Fibroblast of lung (primary cell): ENCODE measurements around the gene RHBDD3. TPM values are rescaled to one million over a fixed set of nuclear protein-coding genes. Genes with fewer than 3 reads are reported as not detected.

Experiments
- DNase-seq, 2 donors: peaks; one replicate each; pipeline versions ENCODE4 v3.0.0 to v3.0.0-alpha.2; 2010; ENCODE audit warnings: low read depth in 2 of 2
- H2AFZ ChIP-seq: 2 replicates; pipeline ENCODE4 v1.5.1; 2012; ENCODE audit warnings: low read length, control low read depth, inconsistent platforms
- H3K27ac ChIP-seq: 2 replicates; pipeline ENCODE4 v1.5.1; 2011; ENCODE audit warnings: low read length, control low read depth; ENCODE audit not compliant: insufficient read depth
- H3K27me3 ChIP-seq: 2 replicates; pipeline ENCODE4 v1.5.1; 2011; ENCODE audit warnings: mild to moderate bottlenecking, low read length; ENCODE audit not compliant: control insufficient read depth, insufficient read depth
- H3K36me3 ChIP-seq: 2 replicates; pipeline ENCODE4 v1.5.1; 2011; ENCODE audit warnings: low read length; ENCODE audit not compliant: control insufficient read depth, insufficient read depth
- H3K4me1 ChIP-seq: 2 replicates; pipeline ENCODE4 v1.5.1; 2011; ENCODE audit warnings: low read length; ENCODE audit not compliant: control insufficient read depth, insufficient read depth; ENCODE audit errors: extremely low read depth
- H3K4me2 ChIP-seq: 2 replicates; pipeline ENCODE4 v1.5.1; 2011; ENCODE audit warnings: low read length, control low read depth; ENCODE audit not compliant: insufficient read depth; ENCODE audit errors: extremely low read depth
- H3K4me3 ChIP-seq, 4 experiments: fragments of 200-600 bp in 1 of 4; sonication (generic) in 1 of 4; replicated peaks in 1 of 4; 2 replicates each; pipeline ENCODE4 v1.5.1; 2011 to 2016; ENCODE audit warnings: low read length in 4 of 4, low read depth in 3 of 4, mild to moderate bottlenecking in 3 of 4, control low read depth in 2 of 4, inconsistent platforms in 1 of 4, mixed read lengths in 1 of 4; ENCODE audit not compliant: insufficient read depth in 1 of 4; ENCODE audit errors: control extremely low read depth in 1 of 4
- H3K79me2 ChIP-seq: 2 replicates; pipeline ENCODE4 v1.5.1; 2012; ENCODE audit warnings: mild to moderate bottlenecking, low read length, inconsistent platforms; ENCODE audit not compliant: control insufficient read depth, insufficient read depth
- H3K9ac ChIP-seq: 2 replicates; pipeline ENCODE4 v1.5.1; 2011; ENCODE audit warnings: mild to moderate bottlenecking, low read length, control low read depth; ENCODE audit not compliant: insufficient read depth
- H3K9me3 ChIP-seq: 2 replicates; pipeline ENCODE4 v1.5.1; 2012; ENCODE audit warnings: low read depth, low read length; ENCODE audit not compliant: control insufficient read depth, insufficient read depth
- H4K20me1 ChIP-seq: 2 replicates; pipeline ENCODE4 v1.5.1; 2011; ENCODE audit warnings: low read length; ENCODE audit not compliant: control insufficient read depth, insufficient read depth; ENCODE audit errors: extremely low read depth
- CTCF ChIP-seq, 2 donors: IDR thresholded peaks in 1 of 2; conservative IDR thresholded peaks in 1 of 2; 1 replicate in 1 of 2; 2 replicates in 1 of 2; pipeline ENCODE4 v1.5.1; 2011 to 2012; ENCODE audit warnings: low read length in 2 of 2, control low read depth in 1 of 2, inconsistent platforms in 1 of 2, low read depth in 1 of 2, mild to moderate bottlenecking in 1 of 2
- EZH2 ChIP-seq: IDR thresholded peaks from 2 replicates; pipeline ENCODE4 v1.5.1; 2012; ENCODE audit warnings: low read length, control low read depth, mild to moderate bottlenecking; ENCODE audit errors: missing control alignments
- polyA plus RNA-seq, 2 donors: library from polyadenylated mRNA; depleted of rRNA in 1 of 2; stranded (reverse) in 1 of 2; unstranded in 1 of 2; fragments of >200 nt; gene quantifications; 2 replicates each; pipeline ENCODE4 v1.2.1, GENCODE V29; 2011 to 2012; ENCODE audit warnings: missing spikeins in 1 of 2
- total RNA-seq: library from RNA; depleted of rRNA; stranded (reverse); fragments of >200 nt; gene quantifications from 2 replicates; pipeline ENCODE4 v1.2.1, GENCODE V29; 2014

RHBDD3 gene
- total and polyA plus RNA-seq, 2 donors (not counting 1 experiment from before 2014, with no cell fraction given): 7.2 to 20.6 TPM

GRCh38 chr22:29214232-29214631, 53.5 kb downstream of the RHBDD3 start:
- Histone ChIP-seq H3K9me3 (no peaks in the 10 kb centered on the region), H2AFZ (no peak overlapping the region), H3K27ac (no peak overlapping the region), H3K36me3 (no peaks in the 10 kb centered on the region), H3K4me1 (no peaks in the 10 kb centered on the region), H3K79me2 (no peaks in the 10 kb centered on the region), H4K20me1 (no peaks in the 10 kb centered on the region), H3K27me3 (peaks cover 8% of the 10 kb centered on the region), H3K4me3 (no peak overlapping the region), H3K4me2 (no peak overlapping the region), H3K9ac (no peak overlapping the region)
- TF ChIP-seq EZH2 (no peak), CTCF (conservative IDR thresholded peaks at IDR 0.05 in 1 of 2, IDR thresholded peaks at IDR 0.05 in 1 of 2; ENCODE audit: low read depth in 1 of 2, low read length in 2 of 2) (no peak)
- no peak for DNase-seq

- Histone ChIP-seq H3K79me2 (no peaks in the 10 kb centered on the region), H3K4me3 (no peak overlapping the region), H4K20me1 (no peaks in the 10 kb centered on the region), H3K27ac (no peak overlapping the region), H3K4me1 (no peaks in the 10 kb centered on the region), H2AFZ (no peak overlapping the region), H3K9ac (no peak overlapping the region), H3K4me2 (no peak overlapping the region), H3K36me3 (no peaks in the 10 kb centered on the region), H3K9me3 (no peaks in the 10 kb centered on the region), H3K27me3 (peaks cover 7% of the 10 kb centered on the region)
- no peak for DNase-seq
- TF ChIP-seq EZH2 (no peak), CTCF (conservative IDR thresholded peaks at IDR 0.05 in 1 of 2, IDR thresholded peaks at IDR 0.05 in 1 of 2; ENCODE audit: low read depth in 1 of 2, low read length in 2 of 2) (no peak)
These were observed 54.3 kb downstream of the RHBDD3 start for GRCh38 chr22:29213493-29213892.

DNA sequence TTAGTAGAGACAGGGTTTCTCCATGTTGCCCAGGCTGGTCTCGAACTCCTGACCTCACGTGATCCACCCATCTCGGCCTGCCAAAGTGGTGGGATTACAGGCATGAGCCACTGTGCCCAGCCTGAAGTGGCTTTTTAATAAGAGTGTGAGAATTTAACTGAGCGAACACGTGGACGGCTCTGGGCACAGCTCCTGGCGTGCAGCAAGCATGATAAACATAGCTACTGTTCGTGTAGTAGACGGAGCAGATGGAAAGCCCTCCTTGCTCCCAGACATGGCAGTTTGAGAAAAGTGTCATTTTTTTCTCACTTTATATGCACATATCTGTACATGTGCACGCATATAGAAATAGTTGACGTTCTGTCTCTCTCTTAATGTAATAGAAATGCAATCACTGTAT, 55.0 kb downstream of the RHBDD3 start:
- H2AFZ ChIP-seq: no peak overlapping the region
- no peak overlapping the region for H3K4me2 ChIP-seq
- TF ChIP-seq CTCF (conservative IDR thresholded peaks at IDR 0.05 in 1 of 2, IDR thresholded peaks at IDR 0.05 in 1 of 2; ENCODE audit: low read depth in 1 of 2, low read length in 2 of 2) (no peak), EZH2 (no peak)
- H3K79me2 ChIP-seq: no peaks in the 10 kb centered on the region
- peaks cover 13% of the 10 kb centered on the region for H3K27me3 ChIP-seq
- no peaks in the 10 kb centered on the region for H4K20me1 ChIP-seq
- H3K27ac ChIP-seq: no peak overlapping the region
- no peak overlapping the region for H3K4me3 ChIP-seq
- no peak for DNase-seq
- H3K36me3 ChIP-seq: no peaks in the 10 kb centered on the region
- no peaks in the 10 kb centered on the region for H3K9me3 ChIP-seq
- no peaks in the 10 kb centered on the region for H3K4me1 ChIP-seq
- no peak overlapping the region for H3K9ac ChIP-seq
